ENCODE measurements around the gene SBSN.

SBSN gene

DNA sequence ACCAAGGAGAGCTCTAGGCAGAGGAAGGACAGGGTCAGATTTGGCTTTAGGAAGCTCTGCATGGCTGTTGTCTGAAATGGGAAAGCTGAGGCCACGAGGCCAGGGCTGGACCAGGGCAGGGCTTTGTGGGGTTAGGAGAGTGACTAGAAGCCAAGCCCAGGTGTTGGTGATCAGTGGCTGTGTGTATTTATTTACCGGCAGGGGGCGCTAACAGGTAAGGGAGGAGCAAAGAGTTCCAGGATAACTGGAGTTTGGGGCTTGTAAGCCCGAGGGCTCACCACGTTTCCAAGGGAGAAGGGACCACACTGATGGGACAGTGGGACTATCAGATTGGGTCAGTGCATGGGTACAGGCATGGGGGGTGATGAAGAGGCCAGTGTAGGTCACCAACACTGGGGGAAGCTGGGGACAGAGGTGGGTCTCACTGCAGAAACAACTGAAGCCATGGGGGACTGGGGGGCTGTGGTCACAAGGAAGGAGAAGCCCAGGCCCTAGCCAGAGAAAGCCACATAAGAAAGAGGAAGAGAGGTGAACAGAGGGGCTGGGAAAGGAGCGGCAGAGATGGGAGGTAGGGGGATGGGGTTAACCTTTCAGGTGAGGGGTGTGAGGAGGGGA, 21.2 kb upstream of the SBSN start:
- TF ChIP-seq ZNF274 (IDR thresholded peaks at IDR 0.05; ENCODE audit: low read depth, low read length): no peak
- H3K4me3 ChIP-seq (ENCODE audit: low read length): no peak overlapping the region

DNA sequence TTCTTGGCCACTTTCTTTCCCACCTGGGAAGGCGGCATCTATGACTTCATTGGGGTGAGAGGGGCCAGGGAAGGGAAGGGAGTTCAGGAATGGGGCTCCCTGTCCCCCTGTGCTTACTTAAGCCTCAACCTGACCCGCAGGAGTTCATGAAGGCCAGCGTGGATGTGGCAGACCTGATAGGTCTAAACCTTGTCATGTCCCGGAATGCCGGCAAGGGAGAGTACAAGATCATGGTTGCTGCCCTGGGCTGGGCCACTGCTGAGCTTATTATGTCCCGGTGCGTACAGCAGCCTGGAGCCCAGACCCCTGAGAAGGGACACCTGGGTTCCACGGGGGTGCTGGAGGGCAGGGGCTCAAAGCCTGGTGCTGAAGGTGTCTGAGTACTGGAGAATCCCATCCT, 18.4 kb upstream of the SBSN start:
- no peak for TF ChIP-seq ZNF274 (IDR thresholded peaks at IDR 0.05; ENCODE audit: low read depth, low read length)
- peak overlapping the region; percentile 83; the same call in 1 of the 2 replicates for H3K4me3 ChIP-seq (ENCODE audit: low read length)

DNA sequence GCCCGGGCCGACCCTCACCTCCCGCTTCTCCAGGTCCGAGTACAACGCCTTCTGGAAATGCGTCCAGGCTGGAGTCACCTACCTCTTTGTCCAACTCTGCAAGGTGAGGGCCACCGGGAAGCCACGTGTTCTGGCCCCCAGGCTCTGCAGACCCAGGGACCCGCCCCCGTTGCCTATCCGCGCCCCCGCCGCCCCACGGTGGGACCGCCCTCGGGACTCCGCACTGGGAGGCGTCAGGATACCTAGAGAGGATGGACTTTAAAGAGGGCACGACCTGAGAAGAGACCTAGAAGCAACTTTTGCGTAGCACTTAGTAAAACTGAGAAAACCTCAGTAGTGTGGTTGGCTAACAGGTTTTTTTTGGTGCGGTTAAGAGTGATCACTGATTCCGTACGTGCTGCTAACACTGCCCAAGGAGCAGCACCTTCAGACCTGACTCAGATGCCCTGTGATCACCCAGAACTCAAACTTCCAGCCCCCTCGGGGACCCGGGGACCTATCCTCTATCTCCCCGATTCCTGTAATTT, 17.8 kb upstream of the SBSN start:
- no peak for TF ChIP-seq ZNF274 (IDR thresholded peaks at IDR 0.05; ENCODE audit: low read depth, low read length)
- peak overlapping the region; percentile 83 for H3K4me3 ChIP-seq (ENCODE audit: low read length)

DNA sequence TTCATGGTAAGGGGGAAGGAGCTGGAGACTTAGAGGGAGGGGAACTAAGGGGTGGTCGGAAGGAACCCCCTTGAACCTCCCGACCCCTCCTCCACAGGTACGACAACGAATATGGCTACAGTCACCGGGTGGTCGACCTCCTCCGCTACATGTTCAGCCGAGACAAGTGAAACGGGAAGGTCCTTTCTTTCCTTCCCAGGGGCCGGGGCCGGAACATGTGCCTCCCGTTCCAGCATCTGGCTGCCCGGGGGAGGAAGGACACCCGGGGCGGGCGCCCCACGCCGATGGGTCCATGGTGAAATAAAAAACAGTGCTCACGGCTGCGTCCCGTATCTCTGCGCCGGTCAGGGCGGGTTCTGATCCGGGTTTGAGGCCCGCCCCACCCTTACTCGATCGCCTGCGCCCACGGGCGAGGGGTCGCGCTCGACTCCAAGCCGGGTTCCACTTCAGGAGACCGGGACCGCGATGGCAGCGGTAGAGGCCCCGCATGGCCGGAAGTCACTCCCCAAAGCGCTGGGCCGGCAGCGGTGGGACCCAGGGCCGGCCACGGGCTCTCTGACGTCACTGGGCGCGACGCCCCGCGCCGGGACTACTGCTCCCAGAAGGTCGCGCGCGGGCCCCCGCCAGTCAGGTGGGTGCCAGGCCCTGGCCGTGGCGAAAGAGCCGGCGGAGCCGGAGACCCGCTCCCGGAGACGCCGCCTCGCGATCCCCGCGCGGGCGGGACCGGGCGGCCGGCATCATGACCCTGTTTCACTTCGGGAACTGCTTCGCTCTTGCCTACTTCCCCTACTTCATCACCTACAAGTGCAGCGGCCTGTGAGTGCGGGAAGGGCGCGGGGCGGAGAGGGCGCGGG, 17.1 kb upstream of the SBSN start, which contains the start of gene TMEM147:
Gene TMEM147 (plus strand): TSS at position 626 of the 854 bp plus-strand sequence. CDS start 114 bp downstream, at position 740.
- no peak for TF ChIP-seq ZNF274 (IDR thresholded peaks at IDR 0.05; ENCODE audit: low read depth, low read length)
- H3K4me3 ChIP-seq (ENCODE audit: low read length): peak within 1 kb of the TSS; percentile 83

DNA sequence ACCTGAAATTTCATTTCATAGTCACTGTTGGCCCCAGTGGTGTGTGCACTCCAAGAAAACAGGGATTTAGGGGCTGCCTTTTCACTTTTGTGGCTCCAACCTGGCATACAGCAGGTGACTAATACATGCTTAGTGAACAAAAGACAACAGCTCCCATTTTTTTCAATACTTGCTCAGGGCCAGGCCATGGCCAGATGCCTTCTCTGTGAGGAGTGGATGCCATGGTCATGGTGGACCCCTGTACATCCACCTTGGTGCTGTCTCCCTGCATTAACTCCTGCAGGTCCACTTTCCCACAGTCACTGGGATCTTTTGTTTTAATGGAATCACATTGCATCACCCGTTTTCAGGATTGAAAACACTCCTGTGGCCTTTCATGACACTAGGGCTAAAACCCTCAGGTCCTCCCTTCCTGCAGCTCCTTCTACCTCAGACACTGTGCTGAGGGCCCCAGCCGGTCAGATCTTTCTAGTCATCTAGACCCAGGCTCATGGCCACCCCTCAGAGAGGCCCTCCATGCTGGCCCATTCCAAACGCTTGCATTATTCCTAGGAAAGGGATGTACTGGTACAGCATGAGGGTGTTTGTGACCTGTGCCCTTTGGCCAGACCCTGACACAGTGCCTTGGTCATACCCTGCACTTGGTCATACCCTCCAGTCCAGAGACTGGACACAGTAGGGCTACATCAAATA, 16.1 kb upstream of the SBSN start:
- no peak for TF ChIP-seq ZNF274 (IDR thresholded peaks at IDR 0.05; ENCODE audit: low read depth, low read length)

DNA sequence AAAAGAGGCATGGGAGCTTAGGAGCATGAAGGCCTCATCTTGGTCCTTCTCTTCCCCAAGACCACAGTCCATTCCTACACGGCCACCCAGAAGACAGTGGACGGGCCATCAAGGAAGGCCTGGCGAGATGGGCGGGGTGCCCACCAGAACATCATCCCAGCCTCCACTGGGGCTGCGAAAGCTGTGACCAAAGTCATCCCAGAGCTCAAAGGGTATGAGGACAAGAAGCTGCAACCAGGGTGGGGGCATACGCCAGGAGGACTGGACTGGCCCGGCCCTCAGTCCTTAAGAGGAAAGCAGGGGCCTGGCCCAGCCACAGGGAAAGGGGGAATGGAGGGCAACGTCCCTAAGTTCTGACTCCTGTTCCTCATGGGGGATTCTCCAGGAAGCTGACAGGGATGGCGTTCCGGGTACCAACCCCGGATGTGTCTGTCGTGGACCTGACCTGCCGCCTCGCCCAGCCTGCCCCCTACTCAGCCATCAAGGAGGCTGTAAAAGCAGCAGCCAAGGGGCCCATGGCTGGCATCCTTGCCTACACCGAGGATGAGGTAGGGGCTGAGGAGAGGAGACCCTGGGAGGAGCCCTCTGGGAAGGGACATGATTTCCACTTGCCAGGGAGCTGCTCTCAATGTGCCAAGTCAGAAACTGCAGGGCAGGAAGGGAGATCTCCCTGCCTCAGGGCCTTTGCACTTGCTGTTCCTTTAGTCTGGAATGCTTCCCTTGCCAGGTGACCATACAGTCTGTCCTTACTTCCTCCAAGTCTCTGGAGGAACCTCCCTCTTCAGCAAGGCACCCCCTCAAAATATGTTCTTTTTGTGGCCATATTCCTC, 15.4 kb upstream of the SBSN start:
- H3K4me3 ChIP-seq (ENCODE audit: low read length): no peak overlapping the region
- TF ChIP-seq ZNF274 (IDR thresholded peaks at IDR 0.05; ENCODE audit: low read depth, low read length): no peak

More for the DNA sequence above, 16.1 kb upstream of the SBSN start:
- peak overlapping the region; percentile 83 for H3K4me3 ChIP-seq (ENCODE audit: low read length)

DNA sequence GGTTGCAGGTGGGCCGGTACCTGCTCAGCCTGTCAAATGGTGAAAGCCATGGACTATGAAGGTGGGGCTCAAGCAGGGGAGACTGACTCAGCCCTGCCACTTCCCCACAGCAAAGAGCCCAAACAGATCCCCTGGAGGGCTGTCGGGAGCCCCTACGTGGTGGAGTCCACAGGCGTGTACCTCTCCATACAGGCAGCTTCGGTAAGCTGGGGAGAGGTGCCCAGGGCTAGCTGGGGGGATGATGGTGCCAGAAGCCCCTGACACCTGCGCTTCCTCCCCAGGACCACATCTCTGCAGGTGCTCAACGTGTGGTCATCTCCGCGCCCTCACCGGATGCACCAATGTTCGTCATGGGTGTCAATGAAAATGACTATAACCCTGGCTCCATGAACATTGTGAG, 14.1 kb upstream of the SBSN start:
- H3K4me3 ChIP-seq (ENCODE audit: low read length): no peak overlapping the region
- no peak for TF ChIP-seq ZNF274 (IDR thresholded peaks at IDR 0.05; ENCODE audit: low read depth, low read length)

DNA sequence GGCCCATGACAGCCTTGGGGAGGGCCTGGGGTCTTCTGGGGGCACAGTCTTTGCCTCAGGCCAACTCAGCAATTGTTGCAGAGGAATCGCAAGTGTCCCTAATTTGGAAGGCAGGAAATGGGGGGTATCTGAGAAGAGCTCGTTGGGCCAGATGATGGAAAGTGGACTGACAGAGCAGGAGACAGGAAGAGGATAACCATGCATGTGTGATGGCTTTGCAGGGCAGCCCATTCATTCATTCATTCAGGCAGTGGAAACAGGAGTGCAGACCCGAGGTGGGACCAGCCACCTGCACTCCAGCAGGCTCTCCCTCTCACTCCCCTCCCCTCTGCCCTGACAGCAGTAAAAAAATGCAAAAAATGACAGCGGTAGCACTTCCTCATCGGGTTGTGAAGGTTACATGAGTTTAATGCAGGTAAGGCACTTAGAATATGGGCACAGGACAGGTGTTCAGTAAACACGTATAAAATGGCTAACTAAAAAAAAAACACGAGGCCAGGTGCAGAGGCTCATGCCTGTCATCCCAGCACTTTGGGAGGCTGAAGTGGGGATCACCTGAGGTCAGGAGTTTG, 12.3 kb upstream of the SBSN start:
- H3K4me3 ChIP-seq (ENCODE audit: low read length): no peak overlapping the region
- no peak for TF ChIP-seq ZNF274 (IDR thresholded peaks at IDR 0.05; ENCODE audit: low read depth, low read length)

DNA sequence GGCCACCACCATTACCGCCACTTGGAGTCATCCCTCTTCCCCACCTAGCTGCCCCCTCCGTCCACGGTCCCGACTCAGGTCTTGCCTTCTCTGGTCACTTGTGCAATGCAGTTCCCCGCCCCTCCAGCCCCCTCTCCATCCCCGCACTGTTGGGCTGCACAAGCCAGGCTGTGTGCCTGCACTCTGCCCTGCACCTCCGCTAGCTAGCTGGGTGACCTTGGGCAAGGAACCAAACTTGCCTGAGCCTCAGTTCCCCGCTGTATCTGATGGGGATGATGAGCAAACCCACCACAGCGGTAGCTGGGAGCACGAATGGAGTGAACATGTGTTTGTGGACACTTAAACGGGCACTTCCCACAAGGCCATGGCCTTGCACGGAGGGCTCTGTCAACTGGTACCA, 11.7 kb upstream of the SBSN start:
- H3K4me3 ChIP-seq (ENCODE audit: low read length): no peak overlapping the region
- no peak for TF ChIP-seq ZNF274 (IDR thresholded peaks at IDR 0.05; ENCODE audit: low read depth, low read length)

DNA sequence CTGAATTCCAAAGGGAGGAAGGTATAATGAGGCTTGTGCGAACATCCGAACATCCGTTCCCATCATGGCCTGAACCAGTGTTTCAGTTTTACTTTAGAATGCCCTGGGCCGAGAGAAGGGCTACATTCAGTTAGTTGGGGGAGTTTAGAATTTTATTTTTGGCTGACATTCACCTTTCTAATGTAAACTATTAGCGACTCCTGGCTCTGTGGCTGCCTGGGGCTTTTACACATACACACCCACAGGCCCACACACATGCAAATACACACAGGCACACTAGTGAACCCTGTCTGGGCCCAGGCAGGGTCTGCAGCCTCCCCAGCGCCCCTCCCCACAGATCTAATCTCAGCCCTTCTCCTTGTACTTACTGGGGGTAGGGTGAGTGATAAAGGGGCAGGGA, 11.2 kb upstream of the SBSN start:
- TF ChIP-seq ZNF274 (IDR thresholded peaks at IDR 0.05; ENCODE audit: low read depth, low read length): no peak
- no peak overlapping the region for H3K4me3 ChIP-seq (ENCODE audit: low read length)

DNA sequence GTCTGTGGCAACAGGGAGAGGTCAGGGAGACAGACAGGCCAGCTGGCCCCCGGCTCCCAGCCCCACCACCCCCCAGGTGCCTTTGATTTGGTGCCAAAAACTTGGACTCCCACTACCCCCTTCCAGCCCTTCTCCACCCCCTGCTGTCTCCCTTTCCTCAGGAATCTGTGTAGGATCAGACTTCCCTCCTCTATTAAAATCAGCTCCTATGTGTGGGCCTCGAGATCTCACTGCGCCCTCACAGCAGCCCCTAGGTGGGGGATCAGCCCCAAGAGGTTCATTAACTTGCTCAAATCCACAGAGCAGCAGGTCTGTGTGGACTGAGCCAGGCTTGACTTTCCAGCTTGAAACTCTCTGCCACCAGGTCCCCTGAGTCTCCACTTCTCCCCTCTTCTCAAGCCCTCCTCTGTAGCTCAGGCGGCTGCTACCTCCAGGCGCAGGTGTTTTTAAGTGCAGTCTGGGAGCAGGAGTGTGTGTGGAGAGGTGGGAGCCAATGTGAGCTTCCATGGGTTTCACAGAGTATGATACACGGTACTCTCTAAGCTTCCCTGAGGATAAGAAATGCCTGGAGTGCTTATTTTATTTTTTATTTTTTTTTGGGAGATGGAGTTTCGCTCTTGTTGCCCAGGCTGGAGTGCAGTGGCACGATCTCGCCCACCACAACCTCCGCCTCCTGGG, 6.8 kb upstream of the SBSN start:
- TF ChIP-seq ZNF274 (IDR thresholded peaks at IDR 0.05; ENCODE audit: low read depth, low read length): no peak
- no peak overlapping the region for H3K4me3 ChIP-seq (ENCODE audit: low read length)

DNA sequence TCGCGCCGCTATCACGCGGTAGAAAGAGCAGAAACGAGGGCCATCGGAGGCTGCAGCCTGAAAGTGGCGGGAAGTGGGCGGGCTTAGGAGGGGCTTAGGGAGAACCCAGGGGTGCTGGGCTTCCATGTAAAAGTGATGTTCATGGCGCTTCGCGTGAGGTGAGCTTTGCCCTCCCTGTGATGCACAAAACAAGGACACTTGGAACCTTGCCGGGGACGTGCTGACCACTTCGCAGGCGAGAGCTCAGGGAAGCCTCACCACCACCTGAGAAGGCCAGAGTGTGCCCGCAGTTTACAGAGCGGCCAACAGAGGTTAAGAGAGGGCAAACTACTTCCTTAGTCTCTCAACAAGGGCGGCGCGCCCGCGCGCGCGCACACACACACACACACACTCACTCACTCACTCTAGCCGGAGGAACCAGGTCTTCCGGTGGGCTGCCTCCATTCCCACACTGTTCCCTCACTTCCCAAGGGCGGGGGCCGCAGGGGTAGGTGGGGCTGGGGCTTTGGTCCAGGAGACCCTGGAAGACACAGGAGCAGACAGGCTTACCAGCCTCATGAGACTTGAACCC, 5.8 kb upstream of the SBSN start:
- TF ChIP-seq ZNF274 (IDR thresholded peaks at IDR 0.05; ENCODE audit: low read depth, low read length): no peak
- no peak overlapping the region for H3K4me3 ChIP-seq (ENCODE audit: low read length)

Measured in GM08714 (cell line).